GM12878 (cell line): ENCODE data around the gene TMEM244. TPM values are rescaled to one million over a fixed set of nuclear protein-coding genes. Genes with fewer than 3 reads are reported as not detected.

Source experiments
- ATAC-seq: fragments of 200-7000 bp; cut with Tn5 transposase; 3 replicates; pipeline ENCODE4 v1.9.1; 2020; ENCODE audit warnings: mild to moderate bottlenecking, moderate library complexity
- BruUV-seq: library from RNA; stranded (reverse); fragments of 400-500 nt; replicated peaks from 2 replicates; lab custom pipeline; 2021; lab: Mats Ljungman, UMichigan
- CTCF ChIA-PET: fragments of 300-600 bp; sonication (Branson Sonifier 250); formaldehyde crosslinking; extraction: SDS; loops from one replicate; lab custom pipeline; 2021; ENCODE audit warnings: inconsistent platforms; lab: Yijun Ruan, JAX
- POLR2A ChIA-PET: fragments of 350-600 bp; formaldehyde crosslinking; extraction: SDS; loops from one replicate; lab custom pipeline; 2021; ENCODE audit warnings: inconsistent platforms; lab: Charles Lee
- RAD21 ChIA-PET: fragments of 300-600 bp; sonication (Branson Sonifier 250); formaldehyde crosslinking; loops from one replicate; lab custom pipeline; 2023; ENCODE audit warnings: antibody characterized with exemption; ENCODE audit not compliant: unreplicated experiment; lab: Charles Lee
- SMC1A ChIA-PET: fragments of 300-600 bp; sonication (Branson Sonifier 250); formaldehyde crosslinking; loops from one replicate; lab custom pipeline; 2023; ENCODE audit not compliant: unreplicated experiment, uncharacterized antibody; lab: Charles Lee
- DNase-seq: peaks from one replicate; pipeline ENCODE4 v3.0.0-alpha.2; 2011; ENCODE audit warnings: low read depth, low spot score
- FAIRE-seq: peaks from 3 replicates; lab custom pipeline; 2011; peaks lifted over from hg19 to GRCh38; lab: Jason Lieb, UNC
- H2AFZ ChIP-seq: 2 replicates; pipeline ENCODE4 v1.6.0; 2011; ENCODE audit warnings: low read depth, low read length, control low read depth; ENCODE audit not compliant: control insufficient read depth
- H3K27ac ChIP-seq: 2 replicates; pipeline ENCODE4 v1.5.1; 2011; ENCODE audit warnings: control low read depth; ENCODE audit not compliant: control insufficient read depth, insufficient read depth
- H3K27me3 ChIP-seq, 2 experiments: replicated peaks in 1 of 2; 2 replicates each; pipeline versions ENCODE4 v1.6.0 to v1.6.1; 2011; ENCODE audit warnings: low read length in 1 of 2; ENCODE audit not compliant: control insufficient read depth in 2 of 2, insufficient read depth in 2 of 2
- H3K36me3 ChIP-seq, 2 experiments: 2 replicates each; pipeline ENCODE4 v1.5.1; 2011; ENCODE audit warnings: low read length in 1 of 2; ENCODE audit not compliant: control insufficient read depth in 2 of 2, insufficient read depth in 2 of 2
- H3K4me1 ChIP-seq: 2 replicates; pipeline ENCODE4 v1.6.1; 2011; ENCODE audit warnings: mild to moderate bottlenecking, low read length, moderate library complexity, mixed read lengths; ENCODE audit not compliant: control insufficient read depth, insufficient read depth
- H3K4me2 ChIP-seq: 2 replicates; pipeline ENCODE4 v1.6.0; 2011; ENCODE audit warnings: control low read depth; ENCODE audit not compliant: control insufficient read depth, insufficient read depth
- H3K4me3 ChIP-seq: fragments of 200-600 bp; sonication (generic); 2 replicates; pipeline ENCODE4 v1.5.1; 2016
- H3K79me2 ChIP-seq: 2 replicates; pipeline ENCODE4 v1.6.0; 2011; ENCODE audit warnings: low read length; ENCODE audit not compliant: control insufficient read depth, insufficient read depth
- H3K9ac ChIP-seq: 2 replicates; pipeline ENCODE4 v1.8.0; 2011; ENCODE audit warnings: low read length, control low read depth, mixed read lengths; ENCODE audit not compliant: control insufficient read depth, insufficient read depth
- H3K9me3 ChIP-seq: replicated peaks from 3 replicates; pipeline ENCODE4 v1.5.1; 2011; ENCODE audit warnings: mild to moderate bottlenecking, low read length; ENCODE audit not compliant: control insufficient read depth, insufficient read depth
- H4K20me1 ChIP-seq: 2 replicates; pipeline ENCODE4 v1.6.0; 2011; ENCODE audit not compliant: control insufficient read depth, insufficient read depth
- ASH2L ChIP-seq: fragments of 300-600, 200-600 bp; sonication (generic); IDR thresholded peaks from 2 replicates; pipeline ENCODE4 v1.6.1; 2017; ENCODE audit warnings: low read depth, mild to moderate bottlenecking, borderline replicate concordance
- CEBPZ ChIP-seq: fragments of 150-350 bp; IDR thresholded peaks from 2 replicates; pipeline ENCODE4 v1.6.1; 2016; ENCODE audit warnings: low read depth, low read length
- CTCF ChIP-seq, 3 experiments: IDR thresholded peaks in 2 of 3; conservative IDR thresholded peaks in 1 of 3; 2 replicates each; pipeline ENCODE4 v1.5.1; 2011; ENCODE audit warnings: low read depth in 3 of 3, low read length in 3 of 3, mild to moderate bottlenecking in 3 of 3, control low read depth in 2 of 3, moderate library complexity in 2 of 3, inconsistent platforms in 1 of 3, mixed read lengths in 1 of 3; ENCODE audit not compliant: control insufficient read depth in 2 of 3, insufficient read depth in 1 of 3; ENCODE audit errors: extremely low read depth in 1 of 3
- E2F4 ChIP-seq: IDR thresholded peaks from 2 replicates; pipeline ENCODE4 v1.6.1; 2012; ENCODE audit warnings: low read depth, low read length, improper control_type of control experiment
- EP300 ChIP-seq, 2 experiments: fragments of 150-350 bp in 1 of 2; IDR thresholded peaks; 2 replicates each; pipeline ENCODE4 v1.6.1; 2011 to 2012; ENCODE audit warnings: low read depth in 2 of 2, low read length in 2 of 2, borderline replicate concordance in 1 of 2, improper control_type of control experiment in 1 of 2, inconsistent platforms in 1 of 2; ENCODE audit not compliant: control insufficient read depth in 1 of 2
- ESRRA ChIP-seq: IDR thresholded peaks from 2 replicates; pipeline ENCODE4 v1.6.1; 2012; ENCODE audit warnings: mild to moderate bottlenecking, low read length, improper control_type of control experiment
- FOXK2 ChIP-seq: fragments of 450-650 bp; IDR thresholded peaks from 2 replicates; pipeline ENCODE4 v1.6.1; 2017; ENCODE audit warnings: mild to moderate bottlenecking, moderate library complexity
- IKZF1 ChIP-seq: fragments of 450-650 bp; conservative IDR thresholded peaks from 2 replicates; pipeline ENCODE4 v1.6.1; 2017; ENCODE audit warnings: antibody characterized with exemption, mild to moderate bottlenecking
- IKZF2 ChIP-seq, 2 experiments: fragments of 450-650 bp; IDR thresholded peaks; 2 replicates each; pipeline ENCODE4 v1.6.1; 2017; ENCODE audit warnings: mild to moderate bottlenecking in 2 of 2, moderate library complexity in 2 of 2
- MTA2 ChIP-seq: fragments of 450-650 bp; IDR thresholded peaks from 2 replicates; pipeline ENCODE4 v1.6.1; 2016; ENCODE audit warnings: low read depth, mild to moderate bottlenecking, moderate library complexity
- NBN ChIP-seq: fragments of 450-650 bp; IDR thresholded peaks from 2 replicates; pipeline ENCODE4 v1.6.1; 2016
- NR2F1 ChIP-seq: fragments of 450-650 bp; conservative IDR thresholded peaks from 2 replicates; pipeline ENCODE4 v1.6.1; 2017; ENCODE audit warnings: mild to moderate bottlenecking
- SPI1 ChIP-seq: IDR thresholded peaks from 2 replicates; pipeline ENCODE4 v1.6.1; 2011; ENCODE audit warnings: low read depth, mild to moderate bottlenecking, low read length, moderate library complexity, borderline replicate concordance; ENCODE audit not compliant: insufficient read depth
- TCF3 ChIP-seq: IDR thresholded peaks from 2 replicates; pipeline ENCODE4 v1.6.1; 2012; ENCODE audit warnings: low read depth, mild to moderate bottlenecking, low read length, borderline replicate concordance; ENCODE audit not compliant: insufficient read depth
- WGBS: methylation state at CpG from one replicate; pipeline ENCODE4 v1.1.6; 2016; ENCODE audit warnings: low lambda C conversion rate; ENCODE audit not compliant: insufficient replicate concordance, insufficient coverage; ENCODE audit errors: missing lambda C conversion rate; 5-methylcytosine and 5-hydroxymethylcytosine counted together
- in situ Hi-C: fragments of 300-500 bp; cut with MboI; formaldehyde crosslinking; loops from 9 replicates; pipeline ENCODE4 v1.14.3; 2018; ENCODE audit warnings: mixed read lengths
- intact Hi-C: fragments of 100-400 bp; cut with micrococcal nuclease; formaldehyde crosslinking; loops from one replicate; pipeline ENCODE4 v1.14.2; 2022; ENCODE audit not compliant: unreplicated experiment
- polyA plus RNA-seq, 11 experiments: library from polyadenylated mRNA; depleted of rRNA in 4 of 11; unstranded in 6 of 11; stranded (reverse) in 5 of 11; fragments of >200 nt; fragmentation: Nextera tagmentation in 4 of 11; fragmentation: Illumina TruSeq in 1 of 11; extraction: Ambion mirVana in 4 of 11; extraction: Trizol in 1 of 11; gene quantifications; 1 replicate in 1 of 11; 2 replicates in 10 of 11; pipeline versions ENCODE4 v1.2.1 to v1.2.3, GENCODE V29; 2011 to 2016; ENCODE audit warnings: inconsistent platforms in 2 of 11, missing spikeins in 2 of 11, low read depth in 1 of 11
- total RNA-seq, 4 experiments: library from RNA; depleted of rRNA in 3 of 4; stranded (reverse); fragments of >200 nt in 3 of 4; fragmentation: Illumina TruSeq in 1 of 4; extraction: Trizol in 1 of 4; gene quantifications; 2 replicates each; pipeline versions ENCODE4 v1.2.1 to v1.2.3, GENCODE V29; 2013 to 2021

Gene TMEM244
- total and polyA plus RNA-seq, 10 of the 15 experiments (the other 5 are each of a cell fraction or from before 2014, with no cell fraction given), result 0.14 TPM; not detected in 9

GRCh38 chr6:129866688-129867087 lies 5.6 kb upstream of the TMEM244 start:
- BruUV-seq, result no TSS peak
- Histone ChIP-seq H4K20me1 (no peaks in the 10 kb centered on the region), H3K9ac (no peak overlapping the region), H3K4me2 (no peak overlapping the region), H3K27ac (no peak overlapping the region), H3K9me3 (no peaks in the 10 kb centered on the region), H3K27me3 (no peaks in the 10 kb centered on the region), H3K4me3 (no peak overlapping the region), H3K36me3 (no peaks in the 10 kb centered on the region), H2AFZ (no peak overlapping the region), H3K4me1 (no peaks in the 10 kb centered on the region; the same call in 1 of the 2 replicates), H3K79me2 (no peaks in the 10 kb centered on the region)
- ATAC-seq (peak; percentile 87), DNase-seq (no peak), FAIRE-seq (no peak)
- ChIA-PET CTCF (no interaction called here), POLR2A (no interaction called here), RAD21 (no interaction called here), SMC1A (interaction anchor here (0.6 kb wide), 1 partner anchor 18 kb away, joined by 3 read pairs; no protein-coding TSS in a partner anchor)
- in situ Hi-C loops (no loop called here), intact Hi-C loops (no loop called here)
- TF ChIP-seq IKZF2 (IDR thresholded peaks at IDR 0.05), result peak in 1 of 2 experiments; percentile 11; a peak in 1 of 4 replicates
- peak; percentile 28; the same call in 1 of the 2 replicates for TF ChIP-seq IKZF1
- 0 out of 4 replicates have a peak, but pooled peaks of 1 of the 2 experiments have one; percentile 10 for TF ChIP-seq EP300 (IDR thresholded peaks at IDR 0.05; ENCODE audit: borderline replicate concordance in 1 of 2, control insufficient read depth in 1 of 2, low read depth in 2 of 2, low read length in 2 of 2)
- no peak for TF ChIP-seq TCF3
- TF ChIP-seq MTA2, result peak; percentile 50; the same call in 1 of the 2 replicates
- TF ChIP-seq FOXK2, result no peak
- no peak for TF ChIP-seq E2F4
- no peak for TF ChIP-seq ASH2L
- peak; percentile 65 for TF ChIP-seq SPI1
- no peak for TF ChIP-seq CTCF (IDR thresholded peaks at IDR 0.05 in 2 of 3, conservative IDR thresholded peaks at IDR 0.05 in 1 of 3; ENCODE audit: control insufficient read depth in 2 of 3, extremely low read depth in 1 of 3, insufficient read depth in 1 of 3, low read depth in 3 of 3, low read length in 3 of 3)
- TF ChIP-seq NR2F1, result no peak
- TF ChIP-seq CEBPZ, result no peak
- TF ChIP-seq NBN, result no peak
- TF ChIP-seq ESRRA, result no peak
- 59% methylated on average over 2 of the region's 2 CpGs for WGBS
